ENCODE data around the gene ATG16L2. TPM values are rescaled to one million over a fixed set of nuclear protein-coding genes. Genes with fewer than 3 reads are reported as not detected.

The ATG16L2 gene
- total and polyA plus RNA-seq, 9 of the 15 experiments (the other 6 are each of a cell fraction or from before 2014, with no cell fraction given), result 0.18 to 11.2 (median 6.2) TPM

DNA sequence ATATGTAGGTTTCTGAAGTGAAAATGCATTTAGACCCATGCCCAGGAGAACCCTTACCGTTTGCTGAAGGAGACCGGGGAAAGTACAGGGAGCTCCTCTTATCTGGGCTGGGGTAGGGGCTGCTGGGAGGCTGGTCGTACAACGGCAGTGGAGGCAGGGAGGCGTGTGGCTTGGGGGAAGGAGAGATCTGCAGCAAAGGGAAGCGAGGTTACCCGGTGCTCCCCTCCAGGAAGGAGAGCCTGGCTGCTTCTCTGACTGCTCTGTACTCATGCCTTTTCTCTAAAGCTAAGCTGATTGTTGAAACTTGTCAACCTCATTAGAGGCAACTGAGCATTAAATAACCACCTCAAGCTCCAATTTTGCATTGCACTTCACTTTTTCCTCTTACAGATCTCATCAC lies 27.2 kb downstream of the ATG16L2 start (continued):
- TF ChIP-seq, protein P1, sequence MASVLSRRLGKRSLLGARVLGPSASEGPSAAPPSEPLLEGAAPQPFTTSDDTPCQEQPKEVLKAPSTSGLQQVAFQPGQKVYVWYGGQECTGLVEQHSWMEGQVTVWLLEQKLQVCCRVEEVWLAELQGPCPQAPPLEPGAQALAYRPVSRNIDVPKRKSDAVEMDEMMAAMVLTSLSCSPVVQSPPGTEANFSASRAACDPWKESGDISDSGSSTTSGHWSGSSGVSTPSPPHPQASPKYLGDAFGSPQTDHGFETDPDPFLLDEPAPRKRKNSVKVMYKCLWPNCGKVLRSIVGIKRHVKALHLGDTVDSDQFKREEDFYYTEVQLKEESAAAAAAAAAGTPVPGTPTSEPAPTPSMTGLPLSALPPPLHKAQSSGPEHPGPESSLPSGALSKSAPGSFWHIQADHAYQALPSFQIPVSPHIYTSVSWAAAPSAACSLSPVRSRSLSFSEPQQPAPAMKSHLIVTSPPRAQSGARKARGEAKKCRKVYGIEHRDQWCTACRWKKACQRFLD (CRISPR knock-in tag; IDR thresholded peaks at IDR 0.05), result no peak
- TF ChIP-seq NCOA2 (IDR thresholded peaks at IDR 0.05; ENCODE audit: partially characterized antibody in 2 of 2), result no peak
- TF ChIP-seq, protein P2, sequence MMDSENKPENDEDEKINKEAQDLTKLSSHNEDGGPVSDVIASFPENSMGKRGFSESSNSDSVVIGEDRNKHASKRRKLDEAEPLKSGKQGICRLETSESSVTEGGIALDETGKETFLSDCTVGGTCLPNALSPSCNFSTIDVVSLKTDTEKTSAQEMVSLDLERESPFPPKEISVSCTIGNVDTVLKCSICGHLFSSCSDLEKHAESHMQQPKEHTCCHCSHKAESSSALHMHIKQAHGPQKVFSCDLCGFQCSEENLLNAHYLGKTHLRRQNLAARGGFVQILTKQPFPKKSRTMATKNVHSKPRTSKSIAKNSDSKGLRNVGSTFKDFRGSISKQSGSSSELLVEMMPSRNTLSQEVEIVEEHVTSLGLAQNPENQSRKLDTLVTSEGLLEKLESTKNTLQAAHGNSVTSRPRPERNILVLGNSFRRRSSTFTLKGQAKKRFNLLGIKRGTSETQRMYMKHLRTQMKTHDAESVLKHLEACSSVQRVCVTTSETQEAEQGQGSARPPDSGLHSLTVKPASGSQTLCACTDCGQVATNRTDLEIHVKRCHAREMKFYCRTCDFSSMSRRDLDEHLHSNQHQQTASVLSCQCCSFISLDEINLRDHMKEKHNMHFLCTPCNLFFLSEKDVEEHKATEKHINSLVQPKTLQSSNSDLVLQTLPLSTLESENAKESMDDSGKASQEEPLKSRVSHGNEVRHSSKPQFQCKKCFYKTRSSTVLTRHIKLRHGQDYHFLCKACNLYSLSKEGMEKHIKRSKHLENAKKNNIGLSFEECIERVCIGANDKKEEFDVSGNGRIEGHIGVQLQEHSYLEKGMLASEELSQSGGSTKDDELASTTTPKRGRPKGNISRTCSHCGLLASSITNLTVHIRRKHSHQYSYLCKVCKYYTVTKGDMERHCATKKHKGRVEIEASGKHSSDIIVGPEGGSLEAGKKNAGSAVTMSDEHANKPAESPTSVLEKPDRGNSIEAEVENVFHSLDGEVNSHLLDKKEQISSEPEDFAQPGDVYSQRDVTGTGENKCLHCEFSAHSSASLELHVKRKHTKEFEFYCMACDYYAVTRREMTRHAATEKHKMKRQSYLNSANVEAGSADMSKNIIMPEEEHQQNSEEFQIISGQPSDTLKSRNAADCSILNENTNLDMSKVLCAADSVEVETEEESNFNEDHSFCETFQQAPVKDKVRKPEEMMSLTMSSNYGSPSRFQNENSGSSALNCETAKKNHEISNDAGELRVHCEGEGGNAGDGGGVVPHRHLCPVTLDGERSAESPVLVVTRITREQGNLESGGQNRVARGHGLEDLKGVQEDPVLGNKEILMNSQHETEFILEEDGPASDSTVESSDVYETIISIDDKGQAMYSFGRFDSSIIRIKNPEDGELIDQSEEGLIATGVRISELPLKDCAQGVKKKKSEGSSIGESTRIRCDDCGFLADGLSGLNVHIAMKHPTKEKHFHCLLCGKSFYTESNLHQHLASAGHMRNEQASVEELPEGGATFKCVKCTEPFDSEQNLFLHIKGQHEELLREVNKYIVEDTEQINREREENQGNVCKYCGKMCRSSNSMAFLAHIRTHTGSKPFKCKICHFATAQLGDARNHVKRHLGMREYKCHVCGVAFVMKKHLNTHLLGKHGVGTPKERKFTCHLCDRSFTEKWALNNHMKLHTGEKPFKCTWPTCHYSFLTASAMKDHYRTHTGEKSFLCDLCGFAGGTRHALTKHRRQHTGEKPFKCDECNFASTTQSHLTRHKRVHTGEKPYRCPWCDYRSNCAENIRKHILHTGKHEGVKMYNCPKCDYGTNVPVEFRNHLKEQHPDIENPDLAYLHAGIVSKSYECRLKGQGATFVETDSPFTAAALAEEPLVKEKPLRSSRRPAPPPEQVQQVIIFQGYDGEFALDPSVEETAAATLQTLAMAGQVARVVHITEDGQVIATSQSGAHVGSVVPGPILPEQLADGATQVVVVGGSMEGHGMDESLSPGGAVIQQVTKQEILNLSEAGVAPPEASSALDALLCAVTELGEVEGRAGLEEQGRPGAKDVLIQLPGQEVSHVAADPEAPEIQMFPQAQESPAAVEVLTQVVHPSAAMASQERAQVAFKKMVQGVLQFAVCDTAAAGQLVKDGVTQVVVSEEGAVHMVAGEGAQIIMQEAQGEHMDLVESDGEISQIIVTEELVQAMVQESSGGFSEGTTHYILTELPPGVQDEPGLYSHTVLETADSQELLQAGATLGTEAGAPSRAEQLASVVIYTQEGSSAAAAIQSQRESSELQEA (IDR thresholded peaks at IDR 0.05; ENCODE audit: low read depth), result no peak
- TF ChIP-seq NFE2 (IDR thresholded peaks at IDR 0.05; ENCODE audit: low read depth), result no peak
- TF ChIP-seq NFATC3 (IDR thresholded peaks at IDR 0.05), result no peak

All from K562 (cell line).